GM12864 (cell line): ENCODE results near the gene ANKRD63.

ENCODE experiments used
- DNase-seq: peaks from one replicate; pipeline ENCODE4 v3.0.0-alpha.2; 2011; ENCODE audit warnings: low read depth
- H3K4me3 ChIP-seq: 2 replicates; pipeline ENCODE4 v1.5.1; 2011; ENCODE audit warnings: mild to moderate bottlenecking, low read depth, low read length, control low read depth
- CTCF ChIP-seq: IDR thresholded peaks from 2 replicates; pipeline ENCODE4 v1.5.1; 2011; ENCODE audit warnings: low read depth, mild to moderate bottlenecking, moderate library complexity, low read length, control low read depth, inconsistent platforms; ENCODE audit errors: missing control alignments

ANKRD63 gene

DNA sequence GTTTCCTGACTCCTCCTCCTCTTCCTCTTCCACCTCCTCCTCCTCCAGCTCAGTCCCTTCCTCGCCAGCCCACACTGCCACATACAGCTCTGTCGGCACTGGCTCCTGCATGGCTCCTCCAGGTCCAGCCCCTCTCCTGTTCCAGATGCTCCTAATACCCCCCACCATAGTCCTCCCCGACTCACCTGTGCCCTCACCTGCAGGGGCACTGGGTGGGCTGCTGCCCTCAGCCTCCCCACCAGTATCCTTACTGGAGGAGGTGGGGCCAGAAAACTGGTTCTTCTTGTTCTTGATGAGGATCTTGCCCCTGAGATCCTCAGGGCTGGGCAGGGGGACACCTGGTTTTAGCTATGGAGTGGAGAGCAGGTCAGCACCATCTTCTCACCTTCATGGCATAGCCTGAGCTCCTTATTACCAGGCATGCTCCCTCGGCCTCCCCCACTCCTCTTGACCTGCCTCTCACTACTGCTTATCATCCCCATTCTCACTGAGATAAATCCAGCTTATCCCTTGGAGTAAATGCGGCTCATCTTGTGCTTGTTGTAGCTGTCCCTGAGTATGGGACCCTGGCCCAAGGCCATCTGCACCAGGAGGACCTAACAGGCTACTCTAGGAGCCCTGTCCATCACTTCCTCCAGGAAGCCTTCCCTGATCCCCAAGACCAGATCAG is 13.8 kb upstream of the ANKRD63 start:
- TF ChIP-seq CTCF = no peak
- no peak overlapping the region for H3K4me3 ChIP-seq
- no peak for DNase-seq

GRCh38 chr15:40295877-40296560 is 13.2 kb upstream of the ANKRD63 start:
- no peak overlapping the region for H3K4me3 ChIP-seq
- no peak for TF ChIP-seq CTCF
- DNase-seq = no peak

- TF ChIP-seq CTCF = no peak
- no peak for DNase-seq
- H3K4me3 ChIP-seq = no peak overlapping the region
Observed at GRCh38 chr15:40295297-40295696, 12.4 kb upstream of the ANKRD63 start.

GRCh38 chr15:40293905-40294895 is 11.3 kb upstream of the ANKRD63 start:
- no peak for DNase-seq
- H3K4me3 ChIP-seq = no peak overlapping the region
- no peak for TF ChIP-seq CTCF

GRCh38 chr15:40293006-40293405 is 10.1 kb upstream of the ANKRD63 start:
- TF ChIP-seq CTCF = no peak
- DNase-seq = no peak
- no peak overlapping the region for H3K4me3 ChIP-seq

- H3K4me3 ChIP-seq = no peak overlapping the region
- no peak for TF ChIP-seq CTCF
- DNase-seq = no peak
Observed at GRCh38 chr15:40292246-40292645, 9.4 kb upstream of the ANKRD63 start.
